ENCODE data around the gene RUFY3. TPM values are rescaled to one million over a fixed set of nuclear protein-coding genes. Genes with fewer than 3 reads are reported as not detected.
A peak's percentile ranks its signal among the peaks of the same experiment; 100 is the strongest.

RUFY3 gene
- total RNA-seq, 1 donor = 60.5 TPM

- H3K4me3 ChIP-seq (ENCODE audit: low read depth, low read length) = no peak overlapping the region
- TF ChIP-seq CTCF (IDR thresholded peaks at IDR 0.05; ENCODE audit: insufficient read depth, low read depth, low read length) = no peak
- no peak for DNase-seq (ENCODE audit: low read depth)
These were observed 12.1 kb upstream of the RUFY3 start for GRCh38 chr4:70709611-70710205.

GRCh38 chr4:70711599-70711998, 10.2 kb upstream of the RUFY3 start:
- no peak overlapping the region for H3K4me3 ChIP-seq (ENCODE audit: low read depth, low read length)
- no peak for TF ChIP-seq CTCF (IDR thresholded peaks at IDR 0.05; ENCODE audit: insufficient read depth, low read depth, low read length)
- no peak for DNase-seq (ENCODE audit: low read depth)

DNA sequence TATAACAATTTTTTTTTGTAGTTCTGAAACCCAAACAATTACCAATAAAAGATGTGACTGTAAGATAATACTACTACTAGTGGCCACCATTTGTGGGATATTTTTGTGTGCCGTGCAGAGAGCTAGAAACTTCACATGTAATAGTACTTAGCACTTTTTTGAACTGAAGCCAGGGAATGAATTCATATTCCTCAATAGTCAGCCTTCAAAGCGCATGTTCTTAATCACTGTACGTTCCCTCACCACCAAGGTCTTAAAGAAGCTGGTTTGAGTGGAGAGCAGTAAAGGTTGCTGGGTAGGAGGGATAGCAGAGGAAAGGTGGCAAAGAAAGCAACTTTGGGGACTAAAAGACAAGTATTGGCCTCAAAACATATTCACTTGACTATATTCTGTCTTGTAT, 9.6 kb upstream of the RUFY3 start:
- no peak for DNase-seq (ENCODE audit: low read depth)
- TF ChIP-seq CTCF (IDR thresholded peaks at IDR 0.05; ENCODE audit: insufficient read depth, low read depth, low read length) = no peak
- H3K4me3 ChIP-seq (ENCODE audit: low read depth, low read length) = no peak overlapping the region

GRCh38 chr4:70712604-70713452, 8.9 kb upstream of the RUFY3 start:
- no peak overlapping the region for H3K4me3 ChIP-seq (ENCODE audit: low read depth, low read length)
- TF ChIP-seq CTCF (IDR thresholded peaks at IDR 0.05; ENCODE audit: insufficient read depth, low read depth, low read length) = no peak
- DNase-seq (ENCODE audit: low read depth) = no peak

DNA sequence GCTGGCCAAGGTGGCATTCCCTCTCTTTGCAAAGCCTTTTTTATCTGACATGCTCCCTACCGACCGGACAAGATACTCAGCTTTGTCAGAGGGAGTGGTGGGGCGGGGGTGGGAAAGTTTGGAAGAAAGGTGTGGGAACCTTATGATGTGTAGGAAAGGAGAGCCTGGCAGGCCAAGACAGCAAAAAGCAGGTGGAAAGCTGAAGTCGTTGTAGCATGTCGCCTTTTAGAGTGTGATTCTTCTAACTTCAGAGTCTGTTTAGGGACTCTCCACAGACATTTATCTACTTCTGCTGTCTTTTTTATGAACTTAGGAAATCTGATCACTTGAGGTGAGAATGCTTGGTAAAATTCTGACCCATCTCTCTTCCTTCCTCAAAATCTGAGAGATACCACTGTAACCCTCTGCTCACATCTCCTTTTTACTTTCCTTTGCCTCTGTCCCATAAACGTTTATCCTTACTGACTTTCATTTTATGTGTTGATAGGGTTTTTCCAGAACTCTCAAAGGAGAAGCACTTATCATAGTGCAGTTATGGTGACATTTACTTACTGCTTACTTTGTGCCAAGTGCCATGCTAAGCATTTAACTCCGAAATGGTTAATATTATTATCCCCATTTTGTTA, 8.2 kb upstream of the RUFY3 start:
- no peak for DNase-seq (ENCODE audit: low read depth)
- no peak for TF ChIP-seq CTCF (IDR thresholded peaks at IDR 0.05; ENCODE audit: insufficient read depth, low read depth, low read length)
- H3K4me3 ChIP-seq (ENCODE audit: low read depth, low read length) = no peak overlapping the region

DNA sequence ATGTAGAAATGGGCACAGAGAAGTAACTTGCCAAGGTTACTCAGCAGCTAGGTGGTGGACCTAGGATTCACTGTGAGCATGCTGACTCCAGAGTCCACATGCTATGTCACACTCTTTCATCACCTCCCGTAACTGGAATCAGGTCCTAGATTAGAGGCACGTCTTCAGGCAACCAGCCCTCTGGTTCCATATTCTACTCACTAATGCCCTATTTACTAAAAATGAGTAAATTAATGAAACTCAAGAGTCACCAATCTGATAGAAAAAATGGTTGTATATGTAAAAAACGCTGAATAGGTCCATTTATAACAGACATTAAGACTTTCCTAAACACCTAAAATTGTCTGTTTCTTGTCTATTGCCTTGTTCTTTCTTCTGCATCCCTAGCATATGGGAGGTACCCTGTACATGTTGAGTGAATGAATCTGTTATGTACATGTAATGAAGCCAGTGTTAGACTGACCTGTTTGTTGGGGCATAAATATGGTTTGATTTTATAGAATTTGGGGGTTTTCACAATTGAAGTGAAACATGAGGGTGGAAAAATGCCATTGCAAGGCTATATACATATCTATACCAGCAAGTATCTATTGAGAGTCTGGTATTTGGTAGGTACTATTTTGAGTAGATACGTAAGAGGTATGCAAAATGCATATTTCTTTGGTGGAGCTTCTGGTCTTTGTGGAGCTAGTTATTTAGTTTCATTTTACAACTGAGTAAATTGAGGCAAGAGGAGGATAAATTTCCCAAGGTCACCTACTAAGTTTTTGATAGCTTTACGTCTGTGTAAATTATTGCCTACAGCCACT, 7.5 kb upstream of the RUFY3 start:
- peak; percentile 33 for DNase-seq (ENCODE audit: low read depth)
- no peak for TF ChIP-seq CTCF (IDR thresholded peaks at IDR 0.05; ENCODE audit: insufficient read depth, low read depth, low read length)

More for the DNA sequence above, 7.5 kb upstream of the RUFY3 start:
- no peak overlapping the region for H3K4me3 ChIP-seq (ENCODE audit: low read depth, low read length)
